ENCODE data around the gene EARS2. TPM values are rescaled to one million over a fixed set of nuclear protein-coding genes. Genes with fewer than 3 reads are reported as not detected.
"Not testable (repeated sequence)": the region's sequence is repeated elsewhere in the genome, so short reads cannot be mapped to it uniquely, and the experiment has no call there.

The EARS2 gene
- total RNA-seq, 1 donor from 2014 or later, result 17.2 TPM

DNA sequence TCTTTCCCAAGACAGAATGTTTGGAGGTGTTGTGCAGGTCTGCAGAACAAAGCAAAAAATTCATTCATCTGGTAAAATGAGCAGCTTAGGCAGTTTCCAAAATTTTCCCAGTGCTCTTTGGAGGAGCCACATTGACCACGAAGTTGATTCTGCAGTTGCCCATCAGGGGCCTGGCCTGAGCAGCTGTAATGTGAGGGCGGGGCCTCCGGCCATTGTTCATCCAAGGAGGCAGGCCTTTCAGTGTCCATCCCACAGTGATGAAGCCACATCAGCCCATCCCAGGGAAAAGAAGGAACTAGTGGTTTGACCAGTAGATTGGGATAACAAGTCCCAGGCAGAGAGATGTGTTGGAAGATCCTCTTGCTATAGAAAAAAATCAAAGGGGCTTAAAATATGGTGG lies 10.5 kb upstream of the EARS2 start:
- no peak for DNase-seq (ENCODE audit: low spot score)

DNA sequence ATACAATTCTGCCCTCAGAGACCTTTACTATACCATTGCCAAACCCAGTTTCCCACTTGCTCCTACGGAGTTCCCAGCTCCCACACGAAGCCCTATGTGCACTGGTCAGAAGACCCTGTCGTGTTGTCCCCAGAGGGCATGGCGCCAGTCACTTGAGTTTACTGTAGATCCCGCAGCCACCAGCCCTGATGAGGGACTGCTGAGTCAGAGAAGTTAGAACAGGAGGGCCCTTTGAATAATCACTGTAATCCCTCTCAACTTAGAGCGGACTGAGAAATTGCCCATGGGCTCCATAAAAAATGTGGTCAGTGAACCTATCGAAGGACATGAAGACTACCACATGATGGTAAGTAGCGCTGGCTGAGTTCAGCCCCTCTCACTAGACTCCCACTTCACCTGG lies 9.6 kb upstream of the EARS2 start:
- DNase-seq (ENCODE audit: low spot score), result no peak

GRCh38 chr16:23564575-23565363 lies 7.6 kb upstream of the EARS2 start:
- no peak for DNase-seq (ENCODE audit: low spot score)

DNA sequence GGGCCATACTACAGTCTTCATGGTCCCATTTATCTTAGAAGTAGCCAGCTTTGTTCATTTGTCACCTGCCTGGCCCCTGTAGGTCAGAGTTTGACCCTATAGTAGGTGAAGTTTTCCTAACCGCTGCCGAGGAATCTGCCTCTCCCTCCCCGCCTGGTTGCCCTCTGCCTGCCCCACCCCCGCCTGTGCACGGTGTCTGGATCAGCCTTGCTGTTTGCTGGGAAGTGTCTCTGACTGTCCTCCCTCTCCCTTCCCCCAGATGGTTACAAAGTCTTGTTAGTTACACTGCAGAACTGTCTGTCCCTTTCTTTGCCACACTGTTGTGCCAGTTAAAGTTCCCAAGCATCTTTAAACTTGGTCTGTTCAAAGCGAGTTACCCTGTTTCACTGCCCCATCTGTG lies 6.0 kb upstream of the EARS2 start:
- DNase-seq (ENCODE audit: low spot score), result no peak

- no peak for DNase-seq (ENCODE audit: low spot score)
These were observed 5.4 kb upstream of the EARS2 start for GRCh38 chr16:23562505-23562904.

DNA sequence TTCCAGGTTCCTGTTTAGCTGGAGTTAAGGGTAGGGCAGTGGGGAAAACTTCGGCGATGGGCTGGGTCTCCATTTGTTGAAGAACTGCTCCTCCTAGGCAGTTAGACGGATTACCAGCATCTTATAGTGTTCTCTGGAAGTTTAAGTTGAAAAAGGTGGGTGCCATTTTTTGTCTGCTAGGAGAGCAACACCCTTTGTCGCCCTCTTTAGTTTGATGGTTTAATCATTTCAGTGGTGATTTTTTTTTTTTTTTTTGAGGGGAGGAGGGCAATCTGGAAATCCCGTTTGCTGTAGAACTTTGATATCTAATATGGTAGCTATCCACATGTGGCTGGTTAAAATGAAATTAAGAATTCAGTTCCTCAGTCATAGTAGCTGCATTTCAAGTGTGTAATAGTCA lies 4.4 kb upstream of the EARS2 start:
- DNase-seq (ENCODE audit: low spot score), result no peak

DNA sequence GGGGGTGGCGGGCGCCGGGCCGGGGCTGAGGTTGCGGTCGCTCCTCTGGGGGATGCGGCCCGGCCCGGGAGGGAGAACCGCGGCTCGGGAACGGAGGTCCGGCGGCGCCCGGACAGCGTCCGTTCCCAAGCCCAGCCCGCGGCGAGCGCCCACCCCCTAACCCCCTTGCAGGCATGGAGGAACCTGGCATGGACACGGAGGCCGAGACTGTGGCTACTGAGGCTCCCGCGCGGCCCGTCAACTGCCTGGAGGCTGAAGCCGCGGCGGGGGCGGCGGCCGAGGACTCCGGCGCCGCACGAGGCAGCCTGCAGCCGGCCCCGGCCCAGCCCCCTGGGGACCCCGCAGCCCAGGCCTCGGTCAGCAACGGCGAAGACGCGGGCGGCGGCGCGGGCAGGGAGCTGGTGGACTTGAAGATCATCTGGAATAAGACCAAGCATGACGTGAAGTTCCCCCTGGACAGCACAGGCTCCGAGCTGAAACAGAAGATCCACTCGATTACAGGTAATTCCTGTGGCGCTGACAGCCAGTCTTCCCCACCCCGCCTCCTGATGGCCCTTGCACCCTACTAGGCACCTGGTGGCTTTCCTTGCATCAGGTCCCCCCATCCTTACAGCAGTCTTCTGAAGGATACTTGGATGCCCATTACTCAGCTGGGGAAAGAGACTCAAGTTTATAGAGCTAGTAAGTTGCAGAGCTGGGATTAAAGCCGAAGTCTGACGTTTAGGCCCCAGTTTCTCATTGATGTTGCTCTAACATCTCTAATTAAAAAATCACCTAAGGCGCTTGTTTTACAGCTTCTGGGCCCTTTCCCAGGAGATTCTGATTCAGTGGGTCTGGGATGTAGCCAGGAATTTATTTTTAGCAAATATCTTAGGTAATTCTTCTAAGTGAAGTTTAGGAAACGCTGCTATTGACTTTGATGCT lies 891 bp upstream of the EARS2 start:
- peak; percentile 12 for DNase-seq (ENCODE audit: low spot score)

DNA sequence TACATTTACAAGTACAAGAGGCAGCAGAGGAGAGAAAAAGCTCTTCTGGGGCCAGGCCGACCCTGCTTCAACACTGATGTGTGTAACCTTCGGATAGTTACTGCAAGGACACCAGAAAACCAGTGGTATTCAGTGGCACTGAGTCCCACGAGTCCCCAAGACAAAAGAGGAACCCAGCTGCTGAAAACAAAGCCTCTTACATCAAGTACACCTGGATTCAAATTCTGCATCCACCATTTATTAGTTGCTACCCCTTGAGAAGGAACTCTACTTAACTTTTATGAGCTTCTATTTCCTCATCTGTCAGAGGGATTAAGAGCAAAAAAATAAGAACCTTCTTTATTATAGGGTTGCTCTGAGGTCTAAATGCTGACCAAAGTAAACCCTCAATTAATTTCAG lies 2.6 kb downstream of the EARS2 start:
- no peak for DNase-seq (ENCODE audit: low spot score)

GRCh38 chr16:23552161-23552560 lies 5.0 kb downstream of the EARS2 start:
- no peak for DNase-seq (ENCODE audit: low spot score)

- no peak for DNase-seq (ENCODE audit: low spot score)
These were observed 7.2 kb downstream of the EARS2 start for GRCh38 chr16:23549938-23550337.

- no peak for DNase-seq (ENCODE audit: low spot score)
These were observed 12.7 kb downstream of the EARS2 start for GRCh38 chr16:23544436-23544835.

DNA sequence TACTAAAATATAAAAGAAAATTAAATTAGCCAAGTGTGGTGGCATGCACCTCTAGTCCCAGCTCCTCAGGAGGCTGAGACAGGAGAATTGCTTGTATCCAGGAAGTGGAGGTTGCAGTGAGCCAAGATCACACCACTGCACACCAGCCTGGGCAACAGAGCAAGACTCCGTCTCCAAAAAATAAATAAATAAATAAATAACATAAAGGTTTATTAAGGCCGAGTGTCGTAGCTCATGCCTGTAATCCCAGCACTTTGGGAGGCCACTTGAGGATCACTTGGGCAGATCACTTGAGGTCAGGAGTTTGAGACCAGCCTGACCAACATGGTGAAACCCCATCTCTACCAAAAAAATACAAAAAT lies 16.4 kb downstream of the EARS2 start:
- not testable (repeated sequence) for DNase-seq (ENCODE audit: low spot score)

DNA sequence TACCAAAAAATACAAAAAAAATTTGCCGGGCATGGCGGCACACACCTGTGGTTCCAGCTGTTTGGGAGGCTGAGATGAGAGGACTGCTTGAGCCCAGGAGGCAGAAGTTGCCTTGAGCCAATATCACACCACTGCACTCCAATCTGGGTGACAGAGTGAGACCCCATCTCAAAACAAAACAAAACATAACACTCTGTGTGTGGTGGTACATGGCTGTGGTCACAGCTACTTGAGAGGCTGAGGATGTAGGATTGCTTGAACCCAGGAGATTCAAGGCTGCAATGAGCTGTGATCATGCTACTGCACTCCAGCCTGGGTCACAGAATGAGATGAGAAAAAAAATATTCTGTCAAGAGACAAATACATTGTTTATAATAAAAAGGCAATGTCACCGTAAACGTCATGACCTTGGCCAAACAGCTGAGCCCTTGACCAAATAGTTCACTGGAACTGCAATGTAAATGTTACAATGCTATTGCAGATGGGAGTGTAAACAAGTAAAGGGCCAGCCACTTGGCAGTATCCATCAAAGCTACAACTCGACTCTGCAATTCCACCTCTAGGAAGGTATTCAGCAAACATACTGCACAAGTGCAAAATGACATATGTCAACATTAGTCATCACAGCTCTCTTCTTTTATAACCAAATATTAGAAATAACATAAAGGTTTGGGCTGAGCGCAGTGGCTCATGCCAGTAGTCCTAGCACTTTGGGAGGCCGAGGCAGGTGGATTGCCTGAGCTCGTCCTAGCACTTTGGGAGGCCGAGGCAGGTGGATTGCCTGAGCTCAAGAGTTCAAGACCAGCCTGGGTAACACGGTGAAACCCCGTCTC lies 16.9 kb downstream of the EARS2 start:
- no peak for DNase-seq (ENCODE audit: low spot score)

DNA sequence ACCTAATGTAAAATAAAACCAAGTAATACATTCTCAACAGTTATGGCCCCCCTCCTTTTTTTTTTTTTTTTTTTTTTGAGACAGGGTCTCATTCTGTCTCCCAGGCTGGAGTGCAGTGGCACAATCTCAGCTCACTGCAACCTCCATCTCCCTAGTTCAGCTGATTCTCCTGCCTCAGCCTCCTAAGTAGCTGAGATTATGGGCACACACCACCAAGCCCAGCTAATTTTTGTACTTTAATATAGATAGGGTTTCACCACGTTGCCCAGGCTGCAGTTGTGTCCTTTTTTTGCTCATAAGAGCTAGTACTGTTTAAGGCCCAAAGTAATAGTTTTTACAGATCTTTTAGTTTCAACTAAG lies 18.3 kb downstream of the EARS2 start:
- DNase-seq (ENCODE audit: low spot score), result no peak

DNA sequence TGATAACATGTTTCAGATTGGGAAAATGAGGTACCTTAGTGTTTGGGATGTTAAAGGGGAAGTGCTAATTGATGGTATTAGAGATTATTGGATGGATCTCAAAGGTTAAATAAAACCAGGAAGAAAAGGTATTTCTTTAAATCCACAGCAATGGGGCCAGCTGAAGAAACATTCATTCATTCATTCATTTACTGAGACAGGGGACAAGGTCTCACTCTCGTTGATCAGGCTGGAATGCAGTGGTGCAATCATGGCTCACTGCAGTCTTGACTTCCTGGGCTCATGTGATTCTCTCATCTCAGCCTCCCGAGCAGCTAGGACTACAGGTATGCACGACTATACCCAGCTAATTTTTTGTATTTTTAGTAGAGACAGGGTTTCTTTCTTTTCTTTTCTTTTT lies 19.8 kb downstream of the EARS2 start:
- DNase-seq (ENCODE audit: low spot score), result no peak

DNA sequence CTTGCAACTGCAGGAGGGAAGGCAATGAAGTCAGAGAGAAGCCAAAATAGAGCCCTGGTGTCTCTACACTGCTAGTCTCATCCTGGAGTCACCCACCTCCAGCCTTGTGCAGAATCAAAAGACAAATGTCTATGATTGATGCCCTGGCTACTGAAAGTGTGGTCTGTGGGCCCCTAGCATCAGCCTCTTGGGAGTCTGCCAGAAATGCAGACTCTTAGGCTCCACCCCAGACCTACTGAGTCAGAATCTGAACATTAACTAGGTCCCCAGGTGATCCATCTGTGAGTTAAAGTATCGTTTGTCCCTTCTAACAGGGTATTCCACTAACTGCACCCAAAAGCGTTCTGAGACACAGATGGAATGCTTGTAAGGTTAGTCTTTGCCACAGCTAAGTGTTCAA lies 21.2 kb downstream of the EARS2 start:
- no peak for DNase-seq (ENCODE audit: low spot score)

DNA sequence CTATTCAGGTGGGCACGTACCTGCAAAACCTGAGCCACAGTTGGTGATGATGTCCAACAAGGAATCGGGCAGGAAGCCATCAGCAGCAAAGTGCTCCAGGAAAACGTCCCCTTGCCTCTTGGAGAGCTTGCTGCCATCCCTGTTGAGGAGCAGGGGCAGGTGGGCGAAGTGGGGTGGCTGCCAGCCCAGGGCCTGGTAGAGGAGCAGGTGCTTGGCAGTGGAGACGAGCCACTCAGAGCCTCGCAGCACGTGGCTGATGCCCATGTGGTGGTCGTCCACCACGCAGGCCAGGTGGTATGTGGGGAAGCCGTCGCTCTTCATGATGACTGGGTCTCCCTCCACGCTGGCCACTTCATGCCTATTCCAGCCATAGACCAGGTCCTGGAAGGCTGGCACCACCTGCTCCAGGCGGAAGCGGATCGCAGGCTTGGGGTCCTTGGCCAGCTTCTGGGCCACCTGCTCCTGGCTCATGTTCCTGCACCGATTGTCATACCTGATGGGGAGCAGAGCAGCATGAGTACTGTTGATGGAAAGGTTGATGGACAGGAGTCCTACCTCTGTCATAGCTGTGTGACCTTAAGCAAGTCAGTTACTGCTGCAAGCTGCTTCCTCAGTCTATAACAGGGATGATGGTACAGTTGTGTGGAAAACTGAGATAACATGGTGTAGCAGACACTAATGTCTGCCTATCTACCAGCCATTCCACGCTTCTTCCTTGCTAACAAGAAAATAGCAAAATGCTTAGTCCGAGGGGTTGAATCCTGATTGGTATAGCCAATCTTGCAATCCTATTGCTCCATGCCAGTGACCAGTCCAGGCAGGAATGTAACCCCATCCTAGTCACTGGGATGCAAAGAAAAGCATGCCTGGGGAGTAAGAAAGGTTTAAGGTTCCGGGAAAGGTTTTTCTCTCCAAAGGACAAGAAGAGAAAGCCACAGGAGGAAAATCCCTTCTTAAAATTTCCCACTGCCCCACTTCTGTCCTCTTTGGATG lies 22.0 kb downstream of the EARS2 start:
- no peak for DNase-seq (ENCODE audit: low spot score)

DNA sequence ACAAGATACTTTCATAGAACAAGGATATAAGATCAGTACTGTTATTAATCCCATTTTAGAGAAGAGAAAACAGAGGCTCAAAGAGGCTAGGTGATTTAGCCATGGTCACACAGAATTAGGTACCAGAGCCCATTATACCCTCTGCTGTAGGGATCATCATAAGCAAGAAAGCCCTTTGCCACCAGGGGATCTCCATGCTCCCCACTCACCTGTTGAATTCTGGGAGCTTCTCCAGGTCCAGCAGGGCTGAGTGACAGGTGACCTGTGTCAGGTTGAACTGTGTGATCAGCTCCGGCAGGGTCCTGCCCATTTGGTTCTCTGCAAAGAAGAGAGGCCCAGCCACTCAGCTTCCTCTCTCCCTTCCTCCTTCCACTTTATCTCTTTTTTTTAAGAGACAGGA lies 24.7 kb downstream of the EARS2 start:
- no peak for DNase-seq (ENCODE audit: low spot score)

- no peak for DNase-seq (ENCODE audit: low spot score)
These were observed 27.1 kb downstream of the EARS2 start for GRCh38 chr16:23530062-23530461.

- no peak for DNase-seq (ENCODE audit: low spot score)
These were observed 28.4 kb downstream of the EARS2 start for GRCh38 chr16:23528644-23529310.
